ENCODE results near the gene UGDH. TPM values are rescaled to one million over a fixed set of nuclear protein-coding genes. Genes with fewer than 3 reads are reported as not detected.

Gene UGDH
- total RNA-seq, 4 donors from 2014 or later, result 36.4 to 192 (median 48.9) TPM

DNA sequence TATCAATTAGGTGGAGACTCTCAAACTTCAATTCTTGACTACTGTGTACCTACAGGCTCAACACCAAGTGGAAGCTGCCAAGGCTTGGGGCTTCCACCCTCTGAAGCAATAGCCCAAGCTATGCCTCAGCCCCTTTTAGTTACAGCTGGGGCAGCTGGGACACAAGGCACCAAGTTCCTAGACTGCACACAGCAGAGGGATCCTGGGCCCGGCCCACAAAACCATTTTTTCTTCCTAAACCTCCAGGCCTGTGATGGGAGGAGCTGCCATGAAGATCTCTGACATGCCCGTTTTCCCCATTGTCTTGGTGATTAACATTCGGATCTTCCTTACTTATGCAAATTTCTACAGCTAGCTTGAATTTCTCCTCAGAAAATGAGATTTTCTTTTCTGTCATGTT is 3.4 kb upstream of the UGDH start:
- H3K27me3 ChIP-seq, result no peaks in the 10 kb centered on the region
- intact Hi-C loops (cut with DNase I; ENCODE audit: low total_unique reads), result no loop called here
- no peak for TF ChIP-seq POLR2A (IDR thresholded peaks at IDR 0.05)
- H3K9me3 ChIP-seq, result no peaks in the 10 kb centered on the region
- no peak overlapping the region for H3K4me3 ChIP-seq
- no peak for DNase-seq
- no peaks in the 10 kb centered on the region for H3K36me3 ChIP-seq
- no peak overlapping the region for H3K27ac ChIP-seq
- H3K4me1 ChIP-seq, result peaks cover 0 to 5% of the 10 kb centered on the region in 2 donors

DNA sequence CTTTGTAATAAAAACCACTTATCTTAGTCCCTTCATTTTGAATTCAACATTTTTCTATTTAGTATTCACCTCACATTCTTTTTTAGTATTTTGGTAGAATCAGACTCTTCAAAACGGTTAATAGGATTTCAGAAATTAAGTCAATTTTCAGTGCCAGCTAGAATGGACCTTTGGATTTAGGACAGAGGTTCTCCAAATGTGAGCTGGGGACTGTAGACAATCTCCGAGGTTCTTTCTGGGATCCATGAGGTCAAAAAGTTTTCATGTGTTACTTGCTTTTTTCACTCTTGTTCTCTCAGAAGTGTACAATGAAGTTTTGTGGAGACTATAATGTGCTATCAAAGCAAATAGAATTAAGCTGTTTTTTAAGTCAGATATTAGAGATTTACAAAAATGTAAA is 2.3 kb upstream of the UGDH start:
- no peaks in the 10 kb centered on the region for H3K9me3 ChIP-seq
- H3K27me3 ChIP-seq, result no peaks in the 10 kb centered on the region
- H3K27ac ChIP-seq, result no peak overlapping the region
- H3K4me1 ChIP-seq, result peaks cover 0 to 5% of the 10 kb centered on the region in 2 donors
- no peak for TF ChIP-seq POLR2A (IDR thresholded peaks at IDR 0.05)
- TF ChIP-seq, protein P1, sequence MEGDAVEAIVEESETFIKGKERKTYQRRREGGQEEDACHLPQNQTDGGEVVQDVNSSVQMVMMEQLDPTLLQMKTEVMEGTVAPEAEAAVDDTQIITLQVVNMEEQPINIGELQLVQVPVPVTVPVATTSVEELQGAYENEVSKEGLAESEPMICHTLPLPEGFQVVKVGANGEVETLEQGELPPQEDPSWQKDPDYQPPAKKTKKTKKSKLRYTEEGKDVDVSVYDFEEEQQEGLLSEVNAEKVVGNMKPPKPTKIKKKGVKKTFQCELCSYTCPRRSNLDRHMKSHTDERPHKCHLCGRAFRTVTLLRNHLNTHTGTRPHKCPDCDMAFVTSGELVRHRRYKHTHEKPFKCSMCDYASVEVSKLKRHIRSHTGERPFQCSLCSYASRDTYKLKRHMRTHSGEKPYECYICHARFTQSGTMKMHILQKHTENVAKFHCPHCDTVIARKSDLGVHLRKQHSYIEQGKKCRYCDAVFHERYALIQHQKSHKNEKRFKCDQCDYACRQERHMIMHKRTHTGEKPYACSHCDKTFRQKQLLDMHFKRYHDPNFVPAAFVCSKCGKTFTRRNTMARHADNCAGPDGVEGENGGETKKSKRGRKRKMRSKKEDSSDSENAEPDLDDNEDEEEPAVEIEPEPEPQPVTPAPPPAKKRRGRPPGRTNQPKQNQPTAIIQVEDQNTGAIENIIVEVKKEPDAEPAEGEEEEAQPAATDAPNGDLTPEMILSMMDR (IDR thresholded peaks at IDR 0.05), result no peak
- H3K36me3 ChIP-seq, result no peaks in the 10 kb centered on the region
- DNase-seq, result no peak
- H3K4me3 ChIP-seq, result no peak overlapping the region
- intact Hi-C loops (cut with DNase I; ENCODE audit: low total_unique reads), result loop anchor here (5.0 to 10.0 kb wide), 2 partner anchors 108 to 165 kb away; partner anchors contain the start of genes SMIM14 and UBE2K

DNA sequence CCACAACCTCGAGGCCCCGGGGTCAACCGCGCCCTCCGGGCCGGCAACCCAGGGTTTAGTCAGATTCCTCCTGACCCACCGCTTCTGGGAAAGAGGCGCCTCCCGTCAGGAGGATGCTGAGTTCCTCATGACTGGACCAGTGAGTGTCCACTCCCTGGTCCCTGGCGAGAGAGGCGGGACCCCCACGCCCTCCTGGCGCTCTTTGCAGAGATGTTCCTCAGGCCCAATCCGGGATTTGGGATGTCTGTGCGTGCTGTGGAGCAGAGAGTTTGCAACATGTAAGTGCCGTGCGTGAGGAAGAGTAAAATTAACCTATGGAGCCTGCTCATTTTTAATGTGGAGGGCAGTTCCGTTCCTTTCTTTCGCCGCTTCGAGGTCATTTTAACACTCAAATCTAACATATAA is 824 bp upstream of the UGDH start:
- no peaks in the 10 kb centered on the region for H3K27me3 ChIP-seq
- H3K9me3 ChIP-seq, result no peaks in the 10 kb centered on the region
- TF ChIP-seq, protein P1 (IDR thresholded peaks at IDR 0.05), result no peak
- no peak for TF ChIP-seq POLR2A (IDR thresholded peaks at IDR 0.05)
- H3K4me3 ChIP-seq, result peak overlapping the region; percentile 71 to 80
- H3K4me1 ChIP-seq, result peaks cover 0 to 5% of the 10 kb centered on the region in 2 donors
- peak; percentile 83 to 88 for DNase-seq
- H3K27ac ChIP-seq, result peak overlapping the region; percentile 95
- intact Hi-C loops (cut with DNase I; ENCODE audit: low total_unique reads), result loop anchor here (5.0 to 10.0 kb wide), 2 partner anchors 109 to 167 kb away; partner anchors contain the start of genes SMIM14 and UBE2K
- H3K36me3 ChIP-seq, result no peaks in the 10 kb centered on the region

DNA sequence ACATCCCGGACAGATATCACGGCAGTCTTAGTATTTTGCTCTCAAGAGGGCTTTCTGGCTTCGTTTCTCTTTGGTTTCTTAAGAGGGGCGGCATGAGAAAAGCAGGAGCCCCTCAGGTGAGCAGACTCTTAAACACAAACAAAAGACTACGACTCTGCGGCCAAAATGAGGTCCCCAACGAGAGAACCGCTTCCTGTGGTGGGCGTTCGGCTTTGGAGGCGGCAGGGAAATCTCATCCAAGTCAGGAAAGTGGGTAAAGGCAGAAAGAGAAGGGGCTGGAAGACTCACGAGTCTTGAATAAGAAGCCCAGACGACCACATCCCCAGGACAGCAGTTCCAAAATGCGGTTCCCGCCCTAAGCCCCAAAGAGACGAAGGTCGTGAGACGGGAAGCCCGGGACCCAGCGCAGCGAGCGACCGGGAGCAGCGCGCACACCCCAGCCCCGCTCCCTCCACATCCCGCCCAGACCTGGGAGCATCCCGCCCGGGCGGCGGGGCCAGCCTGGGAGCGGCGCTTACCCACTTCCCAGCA is 409 bp downstream of the UGDH start:
- Histone ChIP-seq H3K4me1 (peaks cover 0 to 5% of the 10 kb centered on the region in 2 donors), H3K4me3 (peak overlapping the region; percentile 71 to 80), H3K9me3 (no peaks in the 10 kb centered on the region), H3K27ac (peak overlapping the region; percentile 95), H3K27me3 (no peaks in the 10 kb centered on the region), H3K36me3 (no peaks in the 10 kb centered on the region)
- intact Hi-C loops (cut with DNase I; ENCODE audit: low total_unique reads), result loop anchor here (5.0 to 10.0 kb wide), 2 partner anchors 110 to 168 kb away; partner anchors contain the start of genes SMIM14 and UBE2K
- no peak for DNase-seq
- TF ChIP-seq POLR2A (IDR thresholded peaks at IDR 0.05), result no peak
- TF ChIP-seq, protein P1 (IDR thresholded peaks at IDR 0.05), result no peak

DNA sequence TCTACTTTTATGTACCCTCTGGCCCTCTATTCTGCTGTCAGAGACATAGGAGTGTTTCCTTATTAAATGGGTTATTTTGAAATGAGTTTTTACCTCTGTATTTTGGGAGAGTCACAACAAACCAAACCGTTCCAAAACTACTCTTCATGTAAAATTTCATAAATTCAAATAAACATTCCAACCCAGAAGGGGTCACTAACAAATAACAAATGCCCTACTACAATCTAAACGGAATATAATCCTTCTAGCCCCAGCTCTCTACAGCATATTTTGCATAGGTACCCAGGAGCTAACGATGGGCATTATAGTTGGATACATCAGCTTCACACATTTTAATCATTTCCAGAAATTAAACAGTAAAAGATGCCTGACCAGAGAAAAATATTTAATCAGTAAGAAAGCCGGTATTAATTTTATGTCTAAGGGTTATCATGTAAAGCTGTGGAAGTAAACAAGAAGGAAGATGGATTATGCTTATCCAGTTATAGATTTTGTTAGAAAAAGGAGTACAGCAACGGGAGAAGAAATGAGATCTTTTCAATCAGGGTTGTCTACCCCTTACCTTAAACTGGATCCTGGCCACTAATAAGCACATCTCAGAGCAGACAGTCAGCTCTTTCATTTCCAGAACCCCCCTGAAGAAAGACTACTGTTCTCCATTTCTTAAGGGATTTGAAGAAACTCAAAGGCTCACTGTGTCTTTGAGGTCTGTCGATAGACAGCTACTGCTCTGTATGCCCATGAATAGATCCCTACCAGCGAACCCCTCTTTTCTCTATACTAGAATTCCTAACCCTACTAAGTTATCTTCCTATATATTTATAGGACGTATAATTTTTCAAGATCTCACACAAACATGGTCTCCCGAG is 1.2 kb downstream of the UGDH start:
- no peaks in the 10 kb centered on the region for H3K9me3 ChIP-seq
- intact Hi-C loops (cut with DNase I; ENCODE audit: low total_unique reads), result loop anchor here (5.0 to 10.0 kb wide), 2 partner anchors 111 to 169 kb away; partner anchors contain the start of genes SMIM14 and UBE2K
- peak overlapping the region; percentile 71 to 80 for H3K4me3 ChIP-seq
- H3K27ac ChIP-seq, result peak overlapping the region; percentile 95
- TF ChIP-seq, protein P1 (IDR thresholded peaks at IDR 0.05), result no peak
- TF ChIP-seq POLR2A (IDR thresholded peaks at IDR 0.05), result no peak
- H3K27me3 ChIP-seq, result no peaks in the 10 kb centered on the region
- H3K36me3 ChIP-seq, result no peaks in the 10 kb centered on the region
- DNase-seq, result no peak
- peaks cover 0 to 5% of the 10 kb centered on the region in 2 donors for H3K4me1 ChIP-seq
